ENCODE results near the gene RASA3. TPM values are rescaled to one million over a fixed set of nuclear protein-coding genes. Genes with fewer than 3 reads are reported as not detected.
"Not testable (repeated sequence)": the region's sequence is repeated elsewhere in the genome, so short reads cannot be mapped to it uniquely, and the experiment has no call there.

The RASA3 gene
- polyA plus RNA-seq, 4 donors, result 10.0 to 14.5 (median 12.6) TPM

DNA sequence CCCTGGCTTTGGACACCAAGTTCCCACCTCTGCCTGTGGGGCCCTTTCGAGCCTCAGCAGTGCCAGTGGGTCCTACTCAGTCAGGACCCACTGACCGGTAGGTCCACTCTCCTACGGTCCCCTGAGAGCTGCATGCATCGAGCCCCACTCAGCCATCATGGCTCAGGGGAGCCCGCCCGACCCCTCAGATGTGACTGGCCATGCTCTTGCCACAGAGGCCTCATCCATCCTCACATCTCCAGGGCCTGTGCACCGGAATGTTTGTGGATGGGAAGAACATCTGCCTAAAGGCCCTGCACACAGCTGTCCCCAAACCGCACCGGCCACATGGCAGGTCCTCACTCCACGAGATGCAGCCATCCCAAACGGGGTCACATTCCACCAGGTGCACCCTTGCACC, 105.9 kb downstream of the RASA3 start:
- no peak for DNase-seq (ENCODE audit: low read depth in 4 of 4, low spot score in 3 of 4)

GRCh38 chr13:114025714-114026431, 106.5 kb downstream of the RASA3 start:
- no peak for DNase-seq (ENCODE audit: low read depth in 4 of 4, low spot score in 3 of 4)

DNA sequence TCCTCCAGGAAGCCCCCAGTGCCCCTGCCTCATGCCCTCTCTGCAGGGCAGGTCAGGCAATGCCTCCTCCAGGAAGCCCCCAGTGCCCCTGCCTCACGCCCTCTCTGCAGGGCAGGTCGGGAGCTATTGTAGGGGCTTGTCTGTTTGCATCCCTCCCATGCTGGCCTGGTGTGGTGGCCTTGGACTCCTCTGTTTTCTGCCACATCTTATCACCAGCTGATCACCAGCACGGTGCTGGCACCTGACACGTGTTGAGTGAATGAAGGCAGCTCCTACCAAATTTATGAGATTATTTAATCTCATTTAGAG, 107.1 kb downstream of the RASA3 start:
- no peak for DNase-seq (ENCODE audit: low read depth in 4 of 4, low spot score in 3 of 4)

DNA sequence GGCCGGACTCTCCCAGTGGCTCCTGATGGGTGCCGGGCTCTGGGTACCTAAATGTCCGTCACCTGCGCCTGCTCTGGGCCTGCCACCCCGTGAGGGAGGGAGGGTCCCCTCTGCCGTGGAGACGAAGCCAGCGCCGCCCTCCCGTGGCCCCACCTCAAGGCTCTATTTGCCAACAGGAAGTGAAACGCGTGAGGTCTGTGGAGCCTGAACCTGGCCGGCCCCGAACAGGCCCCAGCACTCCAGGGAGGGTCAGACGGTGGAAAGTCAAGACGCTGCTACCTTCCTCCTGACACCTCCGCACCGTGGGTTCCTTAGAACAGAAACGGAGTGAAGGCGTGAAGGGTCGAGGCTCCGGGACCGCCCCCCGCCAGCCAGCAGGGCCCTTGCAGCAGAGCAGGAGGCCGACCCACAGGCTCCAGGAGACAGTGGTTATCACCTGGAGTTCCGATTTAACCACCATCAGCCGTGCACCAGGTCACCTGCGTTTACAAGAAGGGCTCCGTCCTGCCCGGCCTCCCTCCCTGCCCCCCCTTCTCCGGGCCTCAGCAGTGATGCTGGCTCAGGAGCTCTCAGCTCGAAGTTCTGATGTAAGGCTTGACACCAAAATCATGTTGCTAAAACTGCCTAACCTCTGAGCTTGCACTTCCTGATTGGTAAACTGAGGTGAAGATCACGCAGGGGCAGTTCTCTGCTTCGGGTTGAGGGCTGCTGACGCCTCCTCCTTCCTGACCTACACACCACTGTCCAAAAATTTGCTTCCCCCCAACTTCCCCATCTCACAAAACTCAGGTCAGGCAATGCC, 107.6 kb downstream of the RASA3 start:
- no peak for DNase-seq (ENCODE audit: low read depth in 4 of 4, low spot score in 3 of 4)

GRCh38 chr13:114023716-114024602, 108.5 kb downstream of the RASA3 start:
- DNase-seq (ENCODE audit: low read depth in 4 of 4, low spot score in 3 of 4), result no peak

DNA sequence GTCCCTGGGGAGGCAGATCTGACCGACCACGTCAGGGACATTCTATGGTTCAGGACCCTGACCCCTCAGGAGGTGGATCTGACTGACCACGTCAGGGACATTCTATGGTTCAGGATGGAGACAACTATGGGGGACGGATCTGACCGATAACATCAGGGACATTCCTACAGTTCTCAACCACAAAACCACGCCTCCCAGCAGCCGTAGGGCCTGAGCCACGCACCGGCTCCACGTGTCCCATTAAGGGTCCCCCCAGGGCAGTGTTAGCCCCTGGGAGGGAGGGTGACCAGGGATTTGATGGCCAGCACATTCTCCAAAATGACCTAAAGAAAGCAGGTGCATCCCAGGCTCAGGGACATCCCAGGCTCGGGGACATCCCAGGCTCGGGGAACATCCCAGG, 109.5 kb downstream of the RASA3 start:
- no peak for DNase-seq (ENCODE audit: low read depth in 4 of 4, low spot score in 3 of 4)

DNA sequence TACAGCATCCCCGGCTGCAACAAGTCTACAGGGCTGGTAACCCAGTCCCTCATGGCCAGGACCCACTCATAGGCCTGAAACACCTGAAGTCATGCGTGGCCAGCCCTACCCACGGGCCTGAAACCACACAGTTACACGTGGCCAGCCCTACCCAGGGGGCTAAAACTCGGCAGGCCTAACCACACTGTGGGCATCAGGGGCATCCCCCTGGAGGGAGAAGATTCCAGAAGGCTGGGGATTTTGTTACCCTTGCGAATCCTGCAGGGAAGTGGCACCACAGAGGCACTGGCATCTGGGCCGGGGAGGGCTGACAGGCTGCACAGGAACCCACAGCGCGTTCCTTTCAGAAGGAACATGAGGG, 110.1 kb downstream of the RASA3 start:
- no peak for DNase-seq (ENCODE audit: low read depth in 4 of 4, low spot score in 3 of 4)

DNA sequence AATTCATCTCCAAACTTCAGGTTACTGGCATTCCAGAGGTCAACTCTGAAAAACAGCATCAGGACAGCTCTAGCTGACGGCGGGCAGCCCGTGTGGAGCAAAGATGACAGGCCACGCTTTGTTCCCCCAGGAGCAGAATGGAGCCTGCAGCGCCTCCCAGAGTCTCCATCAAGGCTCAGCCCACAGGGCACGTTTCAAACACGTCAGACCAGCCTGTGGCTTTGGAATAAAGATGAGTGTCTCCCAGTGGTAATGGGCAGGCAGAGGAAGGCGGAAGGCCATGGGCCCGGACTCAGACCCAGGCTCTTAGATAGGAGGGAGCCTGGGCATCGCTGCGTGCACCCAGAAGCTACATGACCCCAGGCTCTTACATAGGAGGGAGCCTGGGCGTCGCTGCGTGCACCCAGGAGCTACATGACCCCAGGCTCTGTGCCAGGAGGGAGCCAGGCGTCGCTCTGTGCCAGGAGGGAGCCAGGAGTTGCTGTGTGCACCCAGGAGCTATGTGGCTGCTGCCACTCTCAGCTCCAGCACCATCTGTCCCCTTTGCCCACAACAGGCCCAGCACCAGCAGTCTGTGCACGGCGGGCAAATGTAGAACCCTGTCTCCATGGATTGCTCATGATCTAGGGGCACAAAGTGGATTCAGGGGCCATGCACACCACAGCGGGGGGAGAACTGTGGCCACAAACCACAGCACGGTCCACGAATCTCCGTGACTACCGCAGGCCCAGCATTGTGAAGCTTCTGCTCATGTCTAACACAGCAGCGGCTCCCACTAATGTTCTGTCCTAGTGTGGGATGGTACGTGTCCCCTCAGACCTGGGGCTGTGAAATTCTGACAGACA, 110.7 kb downstream of the RASA3 start:
- DNase-seq (ENCODE audit: low read depth in 4 of 4, low spot score in 3 of 4), result no peak

DNA sequence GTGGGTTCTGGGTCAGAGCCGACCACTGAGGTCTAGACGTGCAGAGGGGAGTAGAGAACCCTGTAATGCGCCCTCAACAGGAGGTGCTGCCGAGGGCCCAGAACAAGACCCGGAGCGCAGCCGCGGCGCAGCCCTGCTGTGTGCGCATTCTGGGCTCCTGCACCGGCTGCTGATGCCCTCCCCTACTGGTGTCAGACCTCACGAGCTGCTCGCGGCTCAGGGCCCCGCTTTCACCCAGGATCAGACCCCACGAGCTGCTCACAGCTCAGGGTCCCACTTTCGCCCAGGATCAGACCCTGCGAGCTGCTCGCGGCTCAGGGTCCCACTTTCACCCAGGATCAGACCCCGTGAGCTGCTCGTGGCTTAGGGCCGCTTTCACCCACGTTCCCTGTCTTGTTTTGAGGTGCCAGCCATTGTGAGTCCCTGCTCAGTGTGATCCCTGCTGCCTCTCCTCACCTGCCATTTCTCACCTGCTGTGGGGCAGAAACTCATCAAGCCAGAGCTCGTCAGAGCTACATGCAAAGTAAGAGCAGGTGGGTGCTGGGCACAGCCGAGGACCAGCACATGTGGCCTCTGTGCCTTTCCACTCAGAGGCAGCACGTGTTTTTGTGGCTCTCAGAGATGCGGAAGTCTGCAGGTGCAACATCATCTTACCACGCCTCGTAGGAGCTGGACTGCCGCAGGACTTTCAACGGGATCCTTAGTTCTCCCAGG, 111.5 kb downstream of the RASA3 start:
- no peak for DNase-seq (ENCODE audit: low read depth in 4 of 4, low spot score in 3 of 4)

DNA sequence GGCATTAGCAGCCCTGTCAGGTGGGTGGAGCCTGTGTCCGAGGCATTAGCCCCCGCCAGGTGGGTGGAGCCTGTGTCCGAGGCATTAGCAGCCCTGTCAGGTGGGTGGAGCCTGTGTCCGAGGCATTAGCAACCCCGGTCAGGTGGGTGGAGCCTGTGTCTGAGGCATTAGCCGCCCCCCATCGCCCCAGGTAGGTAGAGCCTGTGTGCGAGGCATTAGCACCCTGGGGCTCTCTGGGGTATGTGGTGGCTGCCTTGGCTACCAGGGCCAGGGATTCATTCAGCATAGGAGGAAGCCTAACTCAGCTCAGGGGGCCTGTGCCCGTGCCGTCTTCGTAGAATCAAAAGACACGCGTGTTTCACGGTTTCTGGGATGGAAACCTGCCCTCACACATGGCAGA, 112.3 kb downstream of the RASA3 start:
- not testable (repeated sequence) for DNase-seq (ENCODE audit: low read depth in 4 of 4, low spot score in 3 of 4)

DNA sequence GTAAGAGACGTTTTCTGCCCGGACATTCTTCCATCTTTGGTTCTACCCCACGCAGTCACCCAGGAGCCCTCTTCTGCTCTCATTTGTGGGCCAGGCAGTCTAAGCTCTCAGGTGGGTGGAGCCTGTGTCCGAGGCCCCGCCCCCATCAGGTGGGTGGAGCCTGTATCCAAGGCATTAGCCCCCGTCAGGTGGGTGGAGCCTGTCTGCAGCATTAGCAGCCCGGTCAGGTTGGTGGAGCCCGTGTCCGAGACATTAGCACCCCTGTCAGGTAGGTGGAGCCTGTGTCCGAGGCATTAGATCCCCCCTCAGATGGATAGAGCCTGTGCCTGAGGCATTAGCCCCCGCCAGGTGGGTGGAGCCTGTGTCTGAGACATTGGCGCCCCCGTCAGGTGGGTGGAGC, 113.1 kb downstream of the RASA3 start:
- DNase-seq (ENCODE audit: low read depth in 4 of 4, low spot score in 3 of 4), result no peak

- DNase-seq (ENCODE audit: low read depth in 4 of 4, low spot score in 3 of 4), result no peak
Observed at GRCh38 chr13:114018461-114019055, 113.9 kb downstream of the RASA3 start.

- no peak for DNase-seq (ENCODE audit: low read depth in 4 of 4, low spot score in 3 of 4)
Observed at GRCh38 chr13:114017966-114018365, 114.5 kb downstream of the RASA3 start.

- DNase-seq (ENCODE audit: low read depth in 4 of 4, low spot score in 3 of 4), result no peak
Observed at GRCh38 chr13:114017028-114017630, 115.3 kb downstream of the RASA3 start.

DNA sequence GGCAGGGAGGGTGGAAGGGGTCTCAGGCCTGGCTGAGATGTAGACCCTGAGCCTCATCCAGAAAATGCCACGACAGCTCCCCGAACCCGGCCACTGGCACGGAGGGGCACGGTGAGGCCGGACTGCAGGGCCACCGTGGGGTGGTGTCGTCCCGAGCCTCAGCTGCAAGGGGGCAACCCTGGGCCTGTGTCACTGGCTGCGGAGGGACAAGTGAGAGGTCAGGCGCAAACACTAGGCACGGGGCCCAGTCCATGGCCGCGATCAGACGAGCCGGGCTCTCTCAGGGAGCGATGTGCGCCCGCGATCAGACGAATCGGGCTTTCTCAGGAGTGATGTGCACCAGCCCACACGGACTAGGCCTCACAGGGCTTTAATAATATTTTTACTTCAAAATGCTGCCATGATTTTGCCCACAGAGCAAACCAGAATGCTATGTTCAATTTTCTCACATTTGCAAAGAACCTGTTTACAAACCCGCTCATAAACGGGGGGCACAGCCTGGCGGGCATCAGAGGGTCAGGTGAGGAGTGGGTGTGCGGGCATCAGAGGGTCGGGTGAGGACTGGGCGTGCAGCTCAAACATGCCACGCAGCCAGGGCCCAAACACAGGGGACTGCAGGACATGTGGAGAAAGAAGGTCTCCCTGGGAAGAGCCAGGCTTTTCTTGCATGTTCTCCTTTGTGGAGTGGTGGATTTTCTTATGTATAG, 115.9 kb downstream of the RASA3 start:
- no peak for DNase-seq (ENCODE audit: low read depth in 4 of 4, low spot score in 3 of 4)

DNA sequence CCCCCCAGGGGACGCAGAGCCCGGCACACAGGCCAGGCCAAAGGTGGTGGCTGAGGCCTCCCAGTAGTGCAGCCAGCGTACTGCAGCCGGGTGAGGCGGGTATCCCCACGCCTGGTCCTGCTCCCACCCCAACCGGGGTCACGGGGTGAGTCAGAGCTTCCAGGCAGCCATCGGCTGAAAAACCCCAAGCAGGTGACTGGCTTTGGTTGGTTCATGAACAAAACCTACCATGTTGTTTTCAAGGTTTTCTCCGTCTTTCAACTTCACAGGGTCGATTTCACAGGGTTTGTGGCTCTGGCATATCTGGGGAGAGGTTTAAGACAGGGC, 116.5 kb downstream of the RASA3 start:
- DNase-seq (ENCODE audit: low read depth in 4 of 4, low spot score in 3 of 4), result no peak

DNA sequence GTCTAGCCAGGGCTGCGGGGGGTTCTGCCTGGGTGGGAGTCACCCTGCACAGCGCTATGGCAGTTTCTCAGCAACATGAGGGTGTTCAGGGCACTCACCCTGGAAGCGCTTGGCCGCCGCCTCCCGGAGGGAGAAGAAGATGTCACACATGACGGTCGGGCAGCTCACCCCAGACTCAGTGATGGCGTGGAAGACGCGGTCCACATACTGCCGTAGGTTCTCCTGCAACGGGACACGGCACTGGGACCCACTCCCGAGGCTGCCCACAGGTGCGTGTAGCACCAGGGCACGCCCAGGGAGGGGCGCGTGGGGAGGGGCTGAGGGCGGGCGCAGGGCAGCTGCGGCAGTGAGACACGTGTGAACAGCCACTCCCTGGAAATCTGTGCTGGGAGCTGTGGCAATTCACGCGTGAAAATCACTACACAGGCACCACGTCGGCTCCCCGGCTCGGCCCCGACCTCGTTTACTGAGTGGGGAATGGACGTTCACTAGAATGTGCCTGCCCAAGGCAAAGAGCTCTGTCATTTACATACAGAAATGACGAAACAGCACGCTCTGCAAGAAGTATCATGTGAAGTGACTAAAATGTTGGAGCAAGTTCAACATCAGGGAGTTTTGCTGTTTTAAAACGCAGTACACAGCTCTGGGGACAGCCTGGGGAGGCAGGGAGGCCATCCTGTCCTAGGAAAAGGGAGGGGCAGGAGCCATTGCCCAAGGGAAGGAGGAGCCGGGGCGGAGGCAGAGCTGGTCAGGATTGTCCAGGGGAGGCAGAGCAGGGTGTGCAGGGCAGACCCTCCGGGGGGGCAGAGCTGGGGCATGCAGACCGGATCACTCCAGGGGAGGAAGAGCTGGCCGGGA, 117.1 kb downstream of the RASA3 start:
- DNase-seq (ENCODE audit: low read depth in 4 of 4, low spot score in 3 of 4), result no peak
